WTC11 (cell line): ENCODE data around the gene NSL1. TPM values are rescaled to one million over a fixed set of nuclear protein-coding genes. Genes with fewer than 3 reads are reported as not detected.

Experiments used
- ATAC-seq: fragments of 200-7000 bp; cut with Tn5 transposase; 2 replicates; pipeline ENCODE4 v1.10.0; 2021; ENCODE audit warnings: mild to moderate bottlenecking, moderate library complexity
- CTCF ChIA-PET: fragments of 300-600 bp; sonication (Branson Sonifier 250); formaldehyde crosslinking; loops from one replicate; lab custom pipeline; 2021; ENCODE audit warnings: antibody characterized with exemption; lab: Charles Lee
- POLR2A ChIA-PET: fragments of 350-600 bp; sonication (Branson Sonifier 250); formaldehyde crosslinking; loops from one replicate; lab custom pipeline; 2021; ENCODE audit warnings: antibody characterized with exemption; lab: Charles Lee
- DNase-seq: peaks from one replicate; pipeline ENCODE4 v3.0.0; 2021; ENCODE audit warnings: low spot score
- H3K27ac Mint-ChIP-seq: 2 replicates; pipeline ENCODE4 v1.8.0; 2021; ENCODE audit warnings: mixed read lengths
- H3K27me3 Mint-ChIP-seq: 2 replicates; pipeline ENCODE4 v1.8.0; 2021; ENCODE audit warnings: low read depth, mild to moderate bottlenecking, moderate library complexity, mixed read lengths
- H3K36me3 Mint-ChIP-seq: 2 replicates; pipeline ENCODE4 v1.8.0; 2021; ENCODE audit warnings: mixed read lengths
- H3K4me1 Mint-ChIP-seq: 2 replicates; pipeline ENCODE4 v1.8.0; 2022; ENCODE audit warnings: mixed read lengths
- H3K4me3 Mint-ChIP-seq: 2 replicates; pipeline ENCODE4 v1.8.0; 2021; ENCODE audit warnings: mild to moderate bottlenecking, moderate library complexity, mixed read lengths
- H3K9me3 Mint-ChIP-seq: 2 replicates; pipeline ENCODE4 v1.8.0; 2021; ENCODE audit warnings: mixed read lengths
- ELF4 ChIP-seq: sonication (generic); formaldehyde crosslinking; IDR thresholded peaks from 2 replicates; pipeline ENCODE4 v1.8.1; 2022; ENCODE audit warnings: low read depth, mild to moderate bottlenecking, moderate library complexity, missing genetic modification reagents
- FOXP1 ChIP-seq: sonication (generic); formaldehyde crosslinking; IDR thresholded peaks from 2 replicates; pipeline ENCODE4 v1.8.0; 2022; ENCODE audit warnings: missing genetic modification reagents, mild to moderate bottlenecking, moderate library complexity, borderline replicate concordance
- GTF2I ChIP-seq: fragments of 250-450 bp; sonication (Bioruptor Pico); conservative IDR thresholded peaks from 2 replicates; pipeline ENCODE4 v1.4.0; 2021; ENCODE audit warnings: mild to moderate bottlenecking
- JUN ChIP-seq: sonication (generic); formaldehyde crosslinking; IDR thresholded peaks from 2 replicates; pipeline ENCODE4 v1.8.0; 2023; ENCODE audit warnings: mild to moderate bottlenecking, missing genetic modification reagents
- NFYB ChIP-seq: sonication (generic); formaldehyde crosslinking; conservative IDR thresholded peaks from 2 replicates; pipeline ENCODE4 v1.8.0; 2022; ENCODE audit warnings: low read depth, missing genetic modification reagents
- OVOL2 ChIP-seq: fragments of 250-450 bp; sonication (Bioruptor Pico); IDR thresholded peaks from 2 replicates; pipeline ENCODE4 v1.9.0; 2021; ENCODE audit warnings: mild to moderate bottlenecking, borderline replicate concordance
- RELA ChIP-seq: sonication (generic); formaldehyde crosslinking; IDR thresholded peaks from 2 replicates; pipeline ENCODE4 v1.8.1; 2022; ENCODE audit warnings: missing genetic modification reagents, mild to moderate bottlenecking, borderline replicate concordance
- RORB ChIP-seq: fragments of 250-450 bp; sonication (Bioruptor Pico); IDR thresholded peaks from 2 replicates; pipeline ENCODE4 v1.9.0; 2021; ENCODE audit warnings: mild to moderate bottlenecking
- SP1 ChIP-seq: sonication (generic); formaldehyde crosslinking; conservative IDR thresholded peaks from 2 replicates; pipeline ENCODE4 v1.8.1; 2022; ENCODE audit warnings: missing genetic modification reagents
- TCF7 ChIP-seq: sonication (generic); formaldehyde crosslinking; IDR thresholded peaks from 2 replicates; pipeline ENCODE4 v1.8.0; 2022; ENCODE audit warnings: mild to moderate bottlenecking, low read depth, missing genetic modification reagents, moderate library complexity
- TEAD4 ChIP-seq: sonication (generic); formaldehyde crosslinking; IDR thresholded peaks from 2 replicates; pipeline ENCODE4 v1.8.0; 2022; ENCODE audit warnings: mild to moderate bottlenecking, missing genetic modification reagents
- USF1 ChIP-seq: sonication (generic); formaldehyde crosslinking; IDR thresholded peaks from 2 replicates; pipeline ENCODE4 v1.8.0; 2022; ENCODE audit warnings: mild to moderate bottlenecking, missing genetic modification reagents
- ZBTB21 ChIP-seq: sonication (generic); formaldehyde crosslinking; IDR thresholded peaks from 2 replicates; pipeline ENCODE4 v1.8.1; 2023; ENCODE audit warnings: mild to moderate bottlenecking, missing genetic modification reagents, borderline replicate concordance
- ZNF138 ChIP-seq: sonication (generic); formaldehyde crosslinking; conservative IDR thresholded peaks from 2 replicates; pipeline ENCODE4 v1.8.1; 2022; ENCODE audit warnings: mild to moderate bottlenecking, moderate library complexity, missing genetic modification reagents
- ZNF232 ChIP-seq: sonication (generic); formaldehyde crosslinking; IDR thresholded peaks from 2 replicates; pipeline ENCODE4 v1.8.0; 2022; ENCODE audit warnings: mild to moderate bottlenecking, missing genetic modification reagents
- ZNF281 ChIP-seq: sonication (generic); formaldehyde crosslinking; IDR thresholded peaks from 2 replicates; pipeline ENCODE4 v1.8.0; 2023; ENCODE audit warnings: mild to moderate bottlenecking, missing genetic modification reagents
- ZNF396 ChIP-seq: fragments of 250-450 bp; sonication (Bioruptor Pico); IDR thresholded peaks from 2 replicates; pipeline ENCODE4 v1.8.0; 2021; ENCODE audit warnings: mild to moderate bottlenecking, moderate library complexity, borderline replicate concordance
- total RNA-seq: library from RNA; stranded (reverse); gene quantifications from 3 replicates; pipeline ENCODE4 v1.2.3, GENCODE V29; 2021
- TF ChIP-seq, protein P1 (sequence below): fragments of 250-450 bp; sonication (Bioruptor Pico); IDR thresholded peaks from 2 replicates; pipeline ENCODE4 v1.8.0; 2021; ENCODE audit warnings: mild to moderate bottlenecking
- TF ChIP-seq, protein P2 (sequence below): sonication (generic); formaldehyde crosslinking; IDR thresholded peaks from 2 replicates; pipeline ENCODE4 v1.8.0; 2023; ENCODE audit warnings: missing genetic modification reagents, mild to moderate bottlenecking, borderline replicate concordance
- TF ChIP-seq, protein P3 (sequence below): fragments of 250-450 bp; sonication (Bioruptor Pico); IDR thresholded peaks from 2 replicates; pipeline ENCODE4 v1.9.0; 2021; ENCODE audit warnings: moderate library complexity, mild to moderate bottlenecking, inconsistent platforms, borderline replicate concordance
- TF ChIP-seq, protein P4 (sequence below): sonication (generic); formaldehyde crosslinking; IDR thresholded peaks from 2 replicates; pipeline ENCODE4 v1.8.1; 2023; ENCODE audit warnings: mild to moderate bottlenecking, missing genetic modification reagents, moderate library complexity
- TF ChIP-seq, protein P5 (sequence below): sonication (generic); formaldehyde crosslinking; IDR thresholded peaks from 2 replicates; pipeline ENCODE4 v1.8.1; 2022; ENCODE audit warnings: low read depth, missing genetic modification reagents, borderline replicate concordance

NSL1 gene
- total RNA-seq, 1 experiment from 2014 or later = 55.7 TPM

DNA sequence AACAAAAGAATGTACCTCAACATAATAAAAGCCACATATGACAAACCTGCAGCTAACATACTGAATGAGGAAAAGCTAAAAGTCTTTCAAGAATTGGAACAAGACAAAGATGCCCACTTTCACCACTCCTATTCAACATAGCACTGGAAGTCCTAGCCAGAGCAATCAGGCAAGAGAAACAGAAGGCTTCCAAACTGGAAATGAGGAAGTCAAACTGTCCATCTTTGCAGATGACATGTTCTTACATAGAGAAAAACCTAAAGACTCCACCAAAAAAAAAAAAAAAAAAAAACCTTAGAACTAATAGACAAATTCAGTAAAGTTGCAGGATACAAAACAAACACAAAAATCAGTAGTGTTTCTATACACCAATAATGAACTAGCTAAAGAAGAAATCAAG lies 20.2 kb downstream of the NSL1 start:
- CTCF ChIA-PET = interaction anchor here (0.6 to 2.7 kb wide), 3 partner anchors 17 to 106 kb away, joined by 6 to 7 read pairs (median 6); no protein-coding TSS in a partner anchor
- Mint-ChIP-seq H3K36me3 (peaks cover 74% of the 10 kb centered on the region), H3K27ac (no peak overlapping the region), H3K9me3 (peaks cover 37% of the 10 kb centered on the region), H3K4me3 (no peak overlapping the region), H3K27me3 (no peaks in the 10 kb centered on the region)
- DNase-seq = no peak
- POLR2A ChIA-PET = no interaction called here
- TF ChIP-seq ZNF138 (CRISPR knock-in tag) = no peak
- no peak for TF ChIP-seq SP1 (CRISPR knock-in tag)
- no peak for TF ChIP-seq OVOL2 (CRISPR knock-in tag)
- TF ChIP-seq, protein P1, sequence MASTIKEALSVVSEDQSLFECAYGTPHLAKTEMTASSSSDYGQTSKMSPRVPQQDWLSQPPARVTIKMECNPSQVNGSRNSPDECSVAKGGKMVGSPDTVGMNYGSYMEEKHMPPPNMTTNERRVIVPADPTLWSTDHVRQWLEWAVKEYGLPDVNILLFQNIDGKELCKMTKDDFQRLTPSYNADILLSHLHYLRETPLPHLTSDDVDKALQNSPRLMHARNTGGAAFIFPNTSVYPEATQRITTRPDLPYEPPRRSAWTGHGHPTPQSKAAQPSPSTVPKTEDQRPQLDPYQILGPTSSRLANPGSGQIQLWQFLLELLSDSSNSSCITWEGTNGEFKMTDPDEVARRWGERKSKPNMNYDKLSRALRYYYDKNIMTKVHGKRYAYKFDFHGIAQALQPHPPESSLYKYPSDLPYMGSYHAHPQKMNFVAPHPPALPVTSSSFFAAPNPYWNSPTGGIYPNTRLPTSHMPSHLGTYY (CRISPR knock-in tag) = no peak
- TF ChIP-seq GTF2I (CRISPR knock-in tag) = no peak
- no peak for TF ChIP-seq USF1 (CRISPR knock-in tag)
- TF ChIP-seq ZNF232 (CRISPR knock-in tag) = no peak
- TF ChIP-seq RELA = no peak
- TF ChIP-seq TEAD4 (CRISPR knock-in tag) = no peak
- TF ChIP-seq ZBTB21 (CRISPR knock-in tag) = no peak
- TF ChIP-seq, all 79 proteins: peak for 0
- ATAC-seq = no peak
- no peaks in the 10 kb centered on the region for H3K4me1 Mint-ChIP-seq

GRCh38 chr1:212769459-212770167 lies 22.0 kb downstream of the NSL1 start:
- TF ChIP-seq ZNF396 (CRISPR knock-in tag) (no peak), NFYB (CRISPR knock-in tag) (no peak), RORB (CRISPR knock-in tag) (no peak), ELF4 (no peak), FOXP1 (CRISPR knock-in tag) (no peak), TCF7 (CRISPR knock-in tag) (no peak), ZNF281 (CRISPR knock-in tag) (no peak), JUN (CRISPR knock-in tag) (no peak), SP1 (CRISPR knock-in tag) (no peak)
- TF ChIP-seq, protein P2, sequence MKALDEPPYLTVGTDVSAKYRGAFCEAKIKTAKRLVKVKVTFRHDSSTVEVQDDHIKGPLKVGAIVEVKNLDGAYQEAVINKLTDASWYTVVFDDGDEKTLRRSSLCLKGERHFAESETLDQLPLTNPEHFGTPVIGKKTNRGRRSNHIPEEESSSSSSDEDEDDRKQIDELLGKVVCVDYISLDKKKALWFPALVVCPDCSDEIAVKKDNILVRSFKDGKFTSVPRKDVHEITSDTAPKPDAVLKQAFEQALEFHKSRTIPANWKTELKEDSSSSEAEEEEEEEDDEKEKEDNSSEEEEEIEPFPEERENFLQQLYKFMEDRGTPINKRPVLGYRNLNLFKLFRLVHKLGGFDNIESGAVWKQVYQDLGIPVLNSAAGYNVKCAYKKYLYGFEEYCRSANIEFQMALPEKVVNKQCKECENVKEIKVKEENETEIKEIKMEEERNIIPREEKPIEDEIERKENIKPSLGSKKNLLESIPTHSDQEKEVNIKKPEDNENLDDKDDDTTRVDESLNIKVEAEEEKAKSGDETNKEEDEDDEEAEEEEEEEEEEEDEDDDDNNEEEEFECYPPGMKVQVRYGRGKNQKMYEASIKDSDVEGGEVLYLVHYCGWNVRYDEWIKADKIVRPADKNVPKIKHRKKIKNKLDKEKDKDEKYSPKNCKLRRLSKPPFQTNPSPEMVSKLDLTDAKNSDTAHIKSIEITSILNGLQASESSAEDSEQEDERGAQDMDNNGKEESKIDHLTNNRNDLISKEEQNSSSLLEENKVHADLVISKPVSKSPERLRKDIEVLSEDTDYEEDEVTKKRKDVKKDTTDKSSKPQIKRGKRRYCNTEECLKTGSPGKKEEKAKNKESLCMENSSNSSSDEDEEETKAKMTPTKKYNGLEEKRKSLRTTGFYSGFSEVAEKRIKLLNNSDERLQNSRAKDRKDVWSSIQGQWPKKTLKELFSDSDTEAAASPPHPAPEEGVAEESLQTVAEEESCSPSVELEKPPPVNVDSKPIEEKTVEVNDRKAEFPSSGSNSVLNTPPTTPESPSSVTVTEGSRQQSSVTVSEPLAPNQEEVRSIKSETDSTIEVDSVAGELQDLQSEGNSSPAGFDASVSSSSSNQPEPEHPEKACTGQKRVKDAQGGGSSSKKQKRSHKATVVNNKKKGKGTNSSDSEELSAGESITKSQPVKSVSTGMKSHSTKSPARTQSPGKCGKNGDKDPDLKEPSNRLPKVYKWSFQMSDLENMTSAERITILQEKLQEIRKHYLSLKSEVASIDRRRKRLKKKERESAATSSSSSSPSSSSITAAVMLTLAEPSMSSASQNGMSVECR (CRISPR knock-in tag) = no peak
- TF ChIP-seq, protein P3, sequence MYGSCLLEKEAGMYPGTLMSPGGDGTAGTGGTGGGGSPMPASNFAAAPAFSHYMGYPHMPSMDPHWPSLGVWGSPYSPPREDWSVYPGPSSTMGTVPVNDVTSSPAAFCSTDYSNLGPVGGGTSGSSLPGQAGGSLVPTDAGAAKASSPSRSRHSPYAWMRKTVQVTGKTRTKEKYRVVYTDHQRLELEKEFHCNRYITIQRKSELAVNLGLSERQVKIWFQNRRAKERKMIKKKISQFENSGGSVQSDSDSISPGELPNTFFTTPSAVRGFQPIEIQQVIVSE = no peak
- TF ChIP-seq, protein P4, sequence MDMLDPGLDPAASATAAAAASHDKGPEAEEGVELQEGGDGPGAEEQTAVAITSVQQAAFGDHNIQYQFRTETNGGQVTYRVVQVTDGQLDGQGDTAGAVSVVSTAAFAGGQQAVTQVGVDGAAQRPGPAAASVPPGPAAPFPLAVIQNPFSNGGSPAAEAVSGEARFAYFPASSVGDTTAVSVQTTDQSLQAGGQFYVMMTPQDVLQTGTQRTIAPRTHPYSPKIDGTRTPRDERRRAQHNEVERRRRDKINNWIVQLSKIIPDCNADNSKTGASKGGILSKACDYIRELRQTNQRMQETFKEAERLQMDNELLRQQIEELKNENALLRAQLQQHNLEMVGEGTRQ = no peak
- TF ChIP-seq, protein P5, sequence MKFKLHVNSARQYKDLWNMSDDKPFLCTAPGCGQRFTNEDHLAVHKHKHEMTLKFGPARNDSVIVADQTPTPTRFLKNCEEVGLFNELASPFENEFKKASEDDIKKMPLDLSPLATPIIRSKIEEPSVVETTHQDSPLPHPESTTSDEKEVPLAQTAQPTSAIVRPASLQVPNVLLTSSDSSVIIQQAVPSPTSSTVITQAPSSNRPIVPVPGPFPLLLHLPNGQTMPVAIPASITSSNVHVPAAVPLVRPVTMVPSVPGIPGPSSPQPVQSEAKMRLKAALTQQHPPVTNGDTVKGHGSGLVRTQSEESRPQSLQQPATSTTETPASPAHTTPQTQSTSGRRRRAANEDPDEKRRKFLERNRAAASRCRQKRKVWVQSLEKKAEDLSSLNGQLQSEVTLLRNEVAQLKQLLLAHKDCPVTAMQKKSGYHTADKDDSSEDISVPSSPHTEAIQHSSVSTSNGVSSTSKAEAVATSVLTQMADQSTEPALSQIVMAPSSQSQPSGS = no peak
- Mint-ChIP-seq H3K27me3 (no peaks in the 10 kb centered on the region; the same call in 1 of the 2 replicates), H3K27ac (no peak overlapping the region), H3K9me3 (peaks cover 41% of the 10 kb centered on the region), H3K36me3 (peaks cover 70% of the 10 kb centered on the region), H3K4me1 (0 out of 2 replicates have a peak, but pooled peaks cover 4% of the 10 kb centered on the region), H3K4me3 (no peak overlapping the region)
- ATAC-seq (no peak), DNase-seq (no peak)
- ChIA-PET POLR2A (no interaction called here), CTCF (interaction anchor here (0.9 to 2.4 kb wide), 2 partner anchors 20 to 45 kb away, joined by 3 to 20 read pairs; no protein-coding TSS in a partner anchor)
